ENCODE data around the gene CEBPB. TPM values are rescaled to one million over a fixed set of nuclear protein-coding genes. Genes with fewer than 3 reads are reported as not detected.

The CEBPB gene
- total RNA-seq = 10 to 100 TPM; 29.0 to 50.9 TPM

DNA sequence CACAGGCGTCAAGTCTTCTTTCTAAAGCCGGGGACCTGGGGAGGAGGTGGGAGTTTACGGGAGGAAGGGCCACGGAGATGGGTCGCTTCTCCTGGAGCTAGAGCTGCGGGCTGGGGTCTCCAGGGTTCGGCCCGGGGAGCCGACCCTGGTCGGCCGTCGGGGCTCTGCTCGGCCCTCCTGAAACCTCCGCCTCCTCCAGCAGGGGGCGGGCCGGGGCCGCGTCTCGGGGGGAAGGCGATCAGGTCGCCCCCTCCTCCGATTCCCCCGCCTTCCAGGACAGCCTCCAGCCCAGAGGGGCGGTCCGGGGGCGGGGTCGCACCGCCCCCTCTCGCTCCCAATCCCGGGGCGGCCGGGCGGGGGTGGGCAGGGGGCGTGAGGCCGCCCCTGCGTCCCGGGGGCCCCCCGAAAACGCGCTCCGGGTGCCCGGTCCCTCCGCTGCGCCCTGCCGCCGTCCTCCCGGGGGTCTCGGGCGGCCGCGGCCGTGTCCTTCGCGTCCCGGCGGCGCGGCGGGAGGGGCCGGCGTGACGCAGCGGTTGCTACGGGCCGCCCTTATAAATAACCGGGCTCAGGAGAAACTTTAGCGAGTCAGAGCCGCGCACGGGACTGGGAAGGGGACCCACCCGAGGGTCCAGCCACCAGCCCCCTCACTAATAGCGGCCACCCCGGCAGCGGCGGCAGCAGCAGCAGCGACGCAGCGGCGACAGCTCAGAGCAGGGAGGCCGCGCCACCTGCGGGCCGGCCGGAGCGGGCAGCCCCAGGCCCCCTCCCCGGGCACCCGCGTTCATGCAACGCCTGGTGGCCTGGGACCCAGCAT is at the start of gene CEBPB:
Gene CEBPB (plus strand): TSS at position 580 of the 814 bp plus-strand sequence. CDS start 204 bp downstream, at position 784.
- Mint-ChIP-seq H3K9me3 (no peaks in the 10 kb centered on the region), H3K27ac (peak within 1 kb of the TSS; percentile 44 to 96), H3K36me3 (peaks cover 17 to 19% of the 10 kb centered on the region in 2 donors)
- DNase-seq (ENCODE audit: low spot score in 2 of 2) = peak; percentile 89 to 91
- ATAC-seq = peak; percentile 62 to 68

DNA sequence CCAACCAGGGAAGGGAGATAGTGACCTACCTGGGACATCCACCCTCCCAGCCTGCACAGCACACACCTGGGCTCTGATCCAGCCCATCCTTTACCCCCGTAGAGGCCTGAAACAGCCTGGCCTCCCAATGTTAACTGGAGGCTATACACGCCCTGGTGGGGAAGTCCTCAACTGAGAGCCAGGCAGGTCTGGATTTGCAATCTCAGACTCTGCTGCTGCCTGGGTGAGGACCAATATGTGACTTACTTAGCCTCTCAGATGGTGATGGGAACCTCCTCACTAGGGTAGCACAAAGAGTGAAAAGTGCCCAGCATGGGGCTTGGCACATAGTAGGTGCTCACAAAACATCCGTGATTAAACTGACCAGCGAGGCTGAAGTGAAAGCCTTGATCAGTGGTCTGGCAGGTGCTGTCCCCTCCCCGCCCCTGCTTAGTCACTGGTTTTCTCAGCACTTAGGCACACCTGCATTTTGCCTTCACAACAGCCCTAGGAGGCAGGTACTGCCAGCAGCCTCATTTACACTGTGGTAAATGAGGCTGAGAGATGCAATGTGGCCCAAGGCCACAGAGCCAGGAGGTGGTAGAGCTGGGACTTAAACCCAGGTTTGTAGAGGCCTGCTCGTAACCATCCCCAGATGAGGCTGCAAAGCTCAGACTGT is 49.5 kb upstream of the CEBPB start:
- H3K36me3 Mint-ChIP-seq = peaks cover 0 to 14% of the 10 kb centered on the region in 2 donors
- ATAC-seq = no peak
- no peak for DNase-seq (ENCODE audit: low spot score in 2 of 2)
- H3K27ac Mint-ChIP-seq = peak overlapping the region in 1 of 2 donors; percentile 76
- H3K9me3 Mint-ChIP-seq = no peaks in the 10 kb centered on the region

DNA sequence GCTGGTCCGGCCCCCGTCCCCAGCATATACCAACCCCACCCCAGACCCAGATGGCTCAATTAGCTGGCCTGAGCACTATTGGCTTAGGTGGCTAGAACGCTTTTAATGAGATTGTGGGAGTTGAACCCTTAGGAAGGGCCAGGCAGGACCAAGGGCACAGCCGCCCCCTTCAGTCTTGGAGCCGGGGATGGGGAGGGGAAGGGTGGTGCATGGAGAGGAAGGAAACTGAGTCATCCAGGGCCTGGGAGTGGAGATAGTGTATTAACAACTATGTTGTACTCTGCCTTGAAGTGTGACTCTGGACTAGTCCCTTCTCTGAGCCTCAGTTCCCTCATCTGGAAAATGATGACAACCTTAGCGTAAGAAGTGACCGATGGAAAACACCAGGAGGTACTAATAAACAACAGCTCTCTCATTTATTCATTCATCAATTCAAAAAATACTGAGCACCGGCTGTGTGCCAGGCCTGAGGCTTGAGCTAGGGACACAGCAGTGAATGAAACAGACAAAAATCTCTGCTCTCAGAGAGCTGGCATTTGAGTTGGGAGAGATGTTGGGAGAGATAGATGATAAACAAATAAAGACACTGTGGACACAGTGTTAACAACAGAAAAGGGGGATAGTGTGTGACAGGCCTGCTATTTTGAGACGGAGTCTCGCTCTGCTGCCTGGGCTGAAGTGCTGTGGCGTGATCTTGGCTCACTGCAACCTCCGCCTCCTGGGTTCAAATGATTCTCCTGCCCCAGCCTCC is 48.6 kb upstream of the CEBPB start:
- H3K27ac Mint-ChIP-seq = peak overlapping the region; percentile 66 to 76
- H3K9me3 Mint-ChIP-seq = no peaks in the 10 kb centered on the region
- DNase-seq (ENCODE audit: low spot score in 2 of 2) = no peak
- H3K36me3 Mint-ChIP-seq = peaks cover 0 to 14% of the 10 kb centered on the region in 2 donors
- no peak for ATAC-seq

DNA sequence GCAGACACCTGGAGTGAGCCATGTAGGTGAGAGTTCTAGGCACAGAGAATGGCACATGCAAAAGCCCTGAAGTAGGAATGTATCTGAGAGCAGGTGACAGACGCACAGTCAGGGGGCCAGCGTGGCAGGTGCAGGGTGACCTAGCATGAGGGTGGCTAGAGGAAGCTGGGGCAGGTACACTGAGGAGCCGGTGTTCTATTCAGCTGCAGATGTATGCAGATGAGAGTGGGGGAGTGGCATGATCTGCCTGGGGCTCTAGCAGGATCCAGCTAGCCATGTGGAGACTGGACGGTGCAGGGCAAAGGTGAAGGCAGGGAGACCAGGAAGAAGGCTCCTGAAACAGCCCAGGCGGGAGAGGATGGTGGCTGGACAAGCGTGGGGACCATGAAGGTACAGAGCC is 47.8 kb upstream of the CEBPB start:
- ATAC-seq (no peak), DNase-seq (ENCODE audit: low spot score in 2 of 2) (no peak)
- Mint-ChIP-seq H3K27ac (peak overlapping the region in 1 of 2 donors; percentile 90), H3K9me3 (no peaks in the 10 kb centered on the region), H3K36me3 (peaks cover 0 to 14% of the 10 kb centered on the region in 2 donors)

DNA sequence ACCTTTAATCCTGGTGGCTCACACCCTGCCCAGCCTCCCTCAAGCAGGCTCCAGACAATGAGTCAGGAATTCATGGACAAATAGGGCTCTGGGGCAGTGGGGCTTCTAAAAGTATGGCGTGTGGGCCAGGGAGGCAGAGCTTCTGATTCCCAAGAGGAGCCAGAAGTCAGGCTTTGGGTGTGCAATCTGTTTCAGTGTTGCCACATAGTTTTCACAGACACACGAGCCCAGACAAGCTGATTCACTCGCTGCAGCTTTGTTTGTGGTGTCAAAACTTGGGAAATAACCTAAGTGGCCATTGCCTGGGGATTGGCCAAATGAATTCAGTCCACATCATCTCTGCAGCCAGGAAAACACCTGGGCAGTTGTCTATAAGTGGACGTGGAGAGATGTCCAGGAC is 46.3 kb upstream of the CEBPB start:
- Mint-ChIP-seq H3K27ac (peak overlapping the region in 1 of 2 donors; percentile 36), H3K9me3 (no peaks in the 10 kb centered on the region), H3K36me3 (peaks cover 0 to 14% of the 10 kb centered on the region in 2 donors)
- ATAC-seq (no peak), DNase-seq (ENCODE audit: low spot score in 2 of 2) (no peak)

DNA sequence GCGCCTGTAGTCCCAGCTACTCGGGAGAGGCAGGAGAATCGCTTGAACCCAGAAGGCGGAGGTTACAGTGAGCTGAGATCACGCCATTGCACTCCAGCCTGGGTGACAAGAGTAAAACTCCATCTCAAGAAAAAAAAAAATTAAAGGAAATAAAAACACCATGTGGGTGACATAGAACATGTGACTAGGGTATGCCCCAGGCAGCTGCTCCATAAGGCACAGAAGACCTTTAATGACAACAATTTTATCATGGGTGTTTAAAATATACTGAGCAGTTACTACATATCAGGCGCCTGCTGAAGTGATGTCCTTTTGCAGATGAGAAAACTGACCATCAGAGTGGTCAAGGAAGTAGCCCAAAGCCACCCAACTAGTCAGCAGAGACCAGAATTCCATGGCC is 45.1 kb upstream of the CEBPB start:
- no peak for DNase-seq (ENCODE audit: low spot score in 2 of 2)
- Mint-ChIP-seq H3K36me3 (peaks cover 0 to 14% of the 10 kb centered on the region in 2 donors), H3K9me3 (no peaks in the 10 kb centered on the region), H3K27ac (peak overlapping the region in 1 of 2 donors; percentile 90)
- ATAC-seq = no peak

DNA sequence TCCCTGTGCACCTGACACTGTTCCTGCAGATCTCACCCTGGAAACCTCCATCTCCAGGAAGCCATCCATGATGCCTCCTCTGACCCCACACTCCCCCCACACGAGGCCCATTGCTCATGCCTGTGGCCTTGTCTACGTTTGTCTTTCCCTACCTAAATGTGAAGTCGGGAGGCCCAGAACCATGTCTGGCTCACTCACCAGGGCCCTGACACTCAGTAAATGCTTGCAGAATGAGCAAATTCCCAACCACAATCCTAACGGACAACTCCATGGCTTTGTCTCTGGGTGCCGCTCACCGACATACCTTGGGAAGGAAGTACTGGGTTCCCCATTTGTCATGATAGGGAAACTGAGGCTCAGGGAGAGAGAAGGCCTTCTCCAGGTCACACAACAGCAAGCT is 44.4 kb upstream of the CEBPB start:
- no peaks in the 10 kb centered on the region for H3K9me3 Mint-ChIP-seq
- peak overlapping the region; percentile 90 to 99 for H3K27ac Mint-ChIP-seq
- no peak for ATAC-seq
- no peak for DNase-seq (ENCODE audit: low spot score in 2 of 2)
- peaks cover 0 to 14% of the 10 kb centered on the region in 2 donors for H3K36me3 Mint-ChIP-seq

DNA sequence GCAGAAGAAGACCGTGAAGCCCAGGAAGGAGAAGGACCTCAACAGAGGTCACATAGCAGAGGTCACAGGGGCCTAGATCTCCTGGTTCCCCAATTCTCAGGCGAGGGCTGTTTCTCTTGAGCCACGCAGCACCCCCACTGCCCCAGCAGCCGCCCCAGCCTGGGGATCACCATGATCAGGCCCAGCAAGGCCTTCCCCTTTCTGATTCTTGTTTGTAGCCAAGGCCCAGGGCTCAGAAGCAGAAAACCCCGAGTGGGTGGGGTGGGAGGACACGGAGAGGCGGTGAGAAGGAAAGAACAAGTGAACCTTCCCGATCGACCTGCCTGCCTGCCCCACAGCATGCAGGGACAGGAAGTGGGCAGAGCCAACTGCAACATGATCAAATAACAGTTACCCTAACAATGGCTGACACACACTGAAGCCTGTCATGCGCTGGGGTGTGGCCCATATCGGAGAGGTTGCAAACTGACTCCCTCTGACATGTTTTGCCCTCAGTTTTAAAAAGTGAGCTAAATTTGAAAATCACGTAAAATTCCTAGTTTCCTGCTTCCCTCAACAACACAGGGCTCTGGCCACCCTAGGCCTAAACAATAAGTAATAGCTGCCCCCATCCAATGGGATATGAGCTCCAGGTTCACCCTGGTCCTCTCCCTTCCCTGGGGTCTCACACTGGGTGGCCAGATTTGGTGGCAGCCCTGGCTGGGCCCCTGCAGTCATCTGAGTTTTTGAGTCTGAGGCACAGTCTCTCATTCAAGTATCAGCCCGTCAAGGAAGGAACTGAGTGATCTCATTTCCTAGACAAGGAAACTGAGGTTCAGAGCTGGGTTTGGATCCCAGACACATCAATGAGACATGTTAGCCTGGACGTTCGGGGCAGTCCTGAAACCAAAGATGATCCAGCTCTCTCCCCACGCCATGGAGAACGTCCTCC is 43.6 kb upstream of the CEBPB start:
- Mint-ChIP-seq H3K36me3 (peaks cover 0 to 12% of the 10 kb centered on the region in 2 donors), H3K27ac (peak overlapping the region; percentile 90 to 99), H3K9me3 (no peaks in the 10 kb centered on the region)
- peak; percentile 63 to 79 for DNase-seq (ENCODE audit: low spot score in 2 of 2)
- ATAC-seq = peak; percentile 98

DNA sequence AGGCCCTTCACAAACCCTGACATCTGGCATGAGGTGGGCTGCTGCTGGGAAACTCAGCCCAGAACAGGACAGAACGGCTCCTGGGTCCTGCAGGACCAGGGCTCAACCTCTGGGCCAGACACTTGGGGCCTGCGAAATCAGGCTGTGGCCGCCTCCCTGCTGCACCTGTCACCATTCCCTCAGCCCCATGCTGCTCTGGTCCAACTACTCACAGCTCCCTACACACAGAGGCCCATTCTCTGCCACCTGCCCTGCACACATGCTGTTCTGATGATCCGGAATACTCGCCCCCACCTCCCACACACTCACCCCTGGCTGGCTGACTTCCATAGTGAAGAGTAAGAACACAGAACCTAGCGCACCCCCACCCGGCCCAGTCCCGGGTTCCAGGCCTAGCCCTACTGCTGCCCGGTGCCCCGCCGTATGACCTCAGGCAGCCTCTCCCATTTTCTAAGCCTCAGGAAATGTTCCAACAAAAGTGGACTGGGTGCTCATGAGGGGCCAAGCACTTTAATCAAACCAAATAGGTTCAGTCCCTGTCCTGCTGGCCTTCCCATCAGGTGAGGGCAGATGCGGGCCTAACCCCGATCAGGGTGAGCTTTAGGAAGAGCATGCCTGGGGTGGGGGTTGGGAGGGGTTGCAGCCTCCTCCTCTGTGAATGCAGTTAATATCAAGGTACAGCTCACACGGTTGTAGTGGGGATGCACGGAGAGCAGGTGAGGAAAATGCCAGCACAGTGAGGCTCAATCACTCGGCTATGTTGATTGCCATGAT is 41.0 kb upstream of the CEBPB start:
- H3K9me3 Mint-ChIP-seq = no peaks in the 10 kb centered on the region
- peaks cover 8 to 11% of the 10 kb centered on the region in 2 donors for H3K36me3 Mint-ChIP-seq
- ATAC-seq = no peak
- DNase-seq (ENCODE audit: low spot score in 2 of 2) = no peak
- peak overlapping the region; percentile 70 to 90 for H3K27ac Mint-ChIP-seq

DNA sequence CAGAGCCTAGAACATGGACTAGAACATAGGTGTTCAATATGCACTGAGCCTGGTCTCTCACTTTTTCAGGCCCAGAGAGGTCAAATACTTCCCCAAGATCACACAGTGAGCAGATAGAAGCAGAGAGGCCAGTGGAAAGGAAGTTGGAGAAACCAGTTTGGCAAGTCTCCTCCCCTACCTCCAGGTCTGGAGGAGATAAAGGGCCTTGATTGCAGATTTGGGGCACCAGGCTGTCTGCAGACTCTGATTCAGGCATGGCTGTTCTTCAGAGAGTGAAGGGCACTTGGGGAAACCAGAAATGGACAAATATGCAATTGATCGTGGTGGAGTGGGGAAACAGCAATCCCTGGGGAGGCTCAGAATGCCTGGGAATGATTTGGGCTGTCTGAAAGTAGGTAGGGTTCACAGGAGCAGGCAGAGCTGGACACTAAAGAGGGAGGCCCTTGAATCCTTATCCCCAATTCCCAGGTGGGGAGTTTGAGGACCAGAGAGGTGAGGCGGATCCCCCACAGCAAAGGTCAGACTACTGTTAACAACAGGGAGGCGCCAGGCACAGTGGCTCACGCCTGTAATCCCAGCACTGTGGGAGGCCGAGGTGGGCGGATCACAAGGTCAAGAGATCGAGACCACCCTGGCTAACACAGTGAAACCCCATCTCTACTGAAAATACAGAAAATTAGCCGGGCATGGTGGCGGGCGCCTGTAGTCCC is 39.4 kb upstream of the CEBPB start:
- Mint-ChIP-seq H3K27ac (peak overlapping the region; percentile 70 to 90), H3K9me3 (no peaks in the 10 kb centered on the region), H3K36me3 (peaks cover 8 to 11% of the 10 kb centered on the region in 2 donors)
- no peak for ATAC-seq
- DNase-seq (ENCODE audit: low spot score in 2 of 2) = no peak

DNA sequence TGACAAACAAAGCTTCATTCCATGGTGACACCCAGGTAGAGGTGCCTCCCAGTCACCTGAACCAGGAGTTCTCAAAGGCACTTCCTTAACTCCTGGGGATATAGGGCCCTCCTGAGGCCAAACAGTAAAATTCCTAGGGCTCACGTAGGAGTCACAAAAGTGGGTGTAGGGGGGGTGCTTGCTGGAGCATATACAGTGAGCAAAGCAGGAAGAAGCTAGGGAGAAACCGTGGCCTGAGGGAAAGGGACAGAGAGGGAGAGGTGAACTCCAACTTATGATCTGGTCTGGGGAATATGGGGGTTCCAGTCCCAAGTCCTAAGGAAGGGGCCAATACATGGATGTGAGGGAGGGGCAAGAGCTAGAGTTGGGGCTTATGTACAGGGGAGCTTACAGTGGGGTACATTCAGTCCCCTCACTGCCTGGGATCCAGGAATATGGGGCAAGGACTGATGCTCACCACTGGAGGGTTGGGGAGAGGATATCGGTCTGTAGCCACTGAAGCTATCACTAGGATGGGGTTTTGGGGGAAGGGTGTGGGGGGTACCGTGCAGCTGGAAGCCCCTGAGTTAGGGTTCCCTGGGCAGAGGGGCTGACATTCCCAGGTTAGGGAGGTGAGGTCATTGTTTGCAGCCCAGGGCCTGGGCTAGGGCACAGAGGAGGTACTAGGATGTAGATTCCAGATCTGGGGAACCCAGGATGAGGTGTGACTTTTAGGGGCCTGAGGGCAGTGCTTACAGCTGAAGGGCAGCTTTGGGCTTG is 38.1 kb upstream of the CEBPB start:
- Mint-ChIP-seq H3K9me3 (no peaks in the 10 kb centered on the region), H3K36me3 (peaks cover 8 to 11% of the 10 kb centered on the region in 2 donors), H3K27ac (peak overlapping the region; percentile 90 to 93)
- DNase-seq (ENCODE audit: low spot score in 2 of 2) (no peak), ATAC-seq (no peak)

DNA sequence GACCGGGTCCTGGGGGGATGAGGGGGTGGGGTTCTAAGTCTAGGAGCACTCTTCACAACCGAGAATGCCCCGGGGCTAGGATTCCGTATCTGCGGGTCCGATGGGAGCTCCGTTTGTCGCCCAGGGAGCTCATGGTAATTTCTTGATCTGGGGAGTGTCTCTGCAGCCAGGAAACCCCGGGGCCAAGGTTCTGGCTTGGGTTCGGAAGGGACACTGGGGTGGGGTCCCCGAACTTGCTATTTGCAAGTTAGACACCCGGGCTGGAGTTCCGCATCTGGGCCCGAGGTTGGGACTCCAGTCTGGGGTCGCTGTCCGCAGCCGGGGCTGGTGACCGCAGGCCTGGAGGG is 37.5 kb upstream of the CEBPB start:
- ATAC-seq (no peak), DNase-seq (ENCODE audit: low spot score in 2 of 2) (no peak)
- peak overlapping the region; percentile 90 to 93 for H3K27ac Mint-ChIP-seq
- peaks cover 8 to 11% of the 10 kb centered on the region in 2 donors for H3K36me3 Mint-ChIP-seq
- H3K9me3 Mint-ChIP-seq = no peaks in the 10 kb centered on the region

DNA sequence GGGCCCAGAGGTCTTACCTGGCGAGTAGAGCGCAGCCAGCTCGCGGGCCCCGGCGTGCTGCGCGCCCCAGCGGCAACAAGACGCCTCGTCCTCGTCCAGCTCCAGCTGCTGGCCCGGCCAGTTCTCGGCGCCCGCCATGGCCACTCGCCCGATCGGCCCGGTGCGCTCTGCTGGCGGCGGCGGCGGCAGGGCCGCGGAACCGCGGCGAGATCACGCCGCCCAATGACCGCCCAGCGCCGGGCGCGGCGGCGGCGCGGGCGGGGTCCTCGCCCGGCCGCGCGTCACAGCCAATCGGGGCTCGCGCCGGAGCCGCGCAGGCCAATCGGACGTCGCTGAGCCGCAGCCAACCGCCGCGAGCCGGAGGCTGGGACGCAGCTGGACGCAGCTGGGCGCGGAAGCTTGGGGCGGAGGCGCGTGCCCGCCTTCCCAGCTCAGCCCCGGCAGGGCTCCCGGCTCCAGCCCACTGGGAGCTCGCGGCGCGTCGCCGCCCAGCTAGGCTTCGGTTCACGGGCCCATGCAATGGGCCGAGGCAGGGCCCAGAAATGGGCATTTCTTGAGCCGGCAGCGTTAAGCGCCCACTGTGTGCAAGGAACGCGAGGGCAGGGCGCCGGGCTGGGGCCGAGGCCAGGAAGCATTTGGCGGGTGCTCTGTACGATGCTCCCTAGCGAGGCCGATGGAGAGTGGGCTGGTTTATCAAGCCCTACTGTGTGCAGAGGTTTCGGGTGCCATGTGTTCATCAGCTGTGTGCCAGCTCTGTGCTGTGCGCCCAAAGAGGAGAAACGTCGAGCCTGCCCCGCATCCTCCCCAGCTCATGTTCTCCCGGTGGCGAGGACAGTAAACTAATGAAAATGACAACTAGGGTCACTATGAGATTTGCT is 36.9 kb upstream of the CEBPB start, which contains the start of gene PEDS1:
Gene PEDS1 (minus strand): TSS at position 224 of the 878 bp plus-strand sequence. CDS start 86 bp downstream, at position 138.
- DNase-seq (ENCODE audit: low spot score in 2 of 2) (peak; percentile 82 to 91), ATAC-seq (peak; percentile 99)
- Mint-ChIP-seq H3K27ac (peak within 1 kb of the TSS; percentile 90 to 93), H3K36me3 (peaks cover 8 to 11% of the 10 kb centered on the region in 2 donors), H3K9me3 (no peaks in the 10 kb centered on the region)
